Glutamatergic neuron (in vitro differentiated cells): ENCODE results near the gene SCO2. TPM values are rescaled to one million over a fixed set of nuclear protein-coding genes. Genes with fewer than 3 reads are reported as not detected.
"Not testable (repeated sequence)": the region's sequence is repeated elsewhere in the genome, so short reads cannot be mapped to it uniquely, and the experiment has no call there.

Experiments used
- DNase-seq: peaks from one replicate; pipeline ENCODE4 v3.0.0; 2022
- H3K27ac Mint-ChIP-seq: one replicate; pipeline ENCODE4 v1.8.0; 2020; ENCODE audit warnings: mild to moderate bottlenecking, mixed read lengths, inconsistent platforms; ENCODE audit not compliant: unreplicated experiment
- H3K27me3 Mint-ChIP-seq: one replicate; pipeline ENCODE4 v1.8.0; 2020; ENCODE audit warnings: mild to moderate bottlenecking, moderate library complexity, mixed read lengths, inconsistent platforms; ENCODE audit not compliant: unreplicated experiment
- H3K36me3 Mint-ChIP-seq: one replicate; pipeline ENCODE4 v1.8.0; 2020; ENCODE audit warnings: mild to moderate bottlenecking, mixed read lengths, inconsistent platforms; ENCODE audit not compliant: unreplicated experiment
- H3K4me1 Mint-ChIP-seq: one replicate; pipeline ENCODE4 v1.8.0; 2020; ENCODE audit warnings: mild to moderate bottlenecking, low read depth, mixed read lengths, inconsistent platforms; ENCODE audit not compliant: unreplicated experiment
- H3K4me3 Mint-ChIP-seq: one replicate; pipeline ENCODE4 v1.8.0; 2020; ENCODE audit warnings: mild to moderate bottlenecking, mixed read lengths, inconsistent platforms; ENCODE audit not compliant: unreplicated experiment
- H3K9me3 Mint-ChIP-seq: one replicate; pipeline ENCODE4 v1.8.0; 2020; ENCODE audit warnings: mild to moderate bottlenecking, moderate library complexity, mixed read lengths, inconsistent platforms; ENCODE audit not compliant: unreplicated experiment
- total RNA-seq: library from RNA; stranded (reverse); fragmentation: NEBNext Ultra II Directional; extraction: Animal tissue kit (Norgen Biotek cat#: 25700); gene quantifications from one replicate; pipeline ENCODE4 v1.2.1, GENCODE V29; 2021; ENCODE audit not compliant: unreplicated experiment
- TF ChIP-seq, protein P1 (sequence below): fragments of 200-600 bp; sonication (generic); IDR thresholded peaks from one replicate; pipeline ENCODE4 v1.5.0; 2021; ENCODE audit not compliant: partially characterized antibody, unreplicated experiment

SCO2 gene
- total RNA-seq, 1 donor from 2014 or later: 4.8 TPM

DNA sequence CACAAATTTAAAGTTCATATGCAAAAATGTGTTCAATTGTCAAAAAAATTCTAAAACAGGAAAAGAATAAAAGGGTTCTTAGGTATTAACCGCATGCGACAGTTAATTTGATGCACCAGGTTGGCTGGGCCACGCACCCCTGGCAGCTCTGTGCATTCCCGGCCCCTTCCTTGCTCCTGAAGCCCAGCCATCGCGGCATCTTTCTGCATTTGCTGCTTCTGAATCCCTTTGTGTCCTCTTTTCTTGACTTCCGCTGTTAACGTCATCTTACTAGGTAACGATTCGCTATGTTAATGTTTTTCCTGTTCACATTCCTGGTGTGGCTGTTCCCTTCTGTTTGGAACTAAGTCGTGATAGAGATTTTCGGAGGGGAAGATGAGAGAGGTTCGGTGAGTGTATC lies 12.4 kb upstream of the SCO2 start:
- no peak for DNase-seq
- TF ChIP-seq, protein P1, sequence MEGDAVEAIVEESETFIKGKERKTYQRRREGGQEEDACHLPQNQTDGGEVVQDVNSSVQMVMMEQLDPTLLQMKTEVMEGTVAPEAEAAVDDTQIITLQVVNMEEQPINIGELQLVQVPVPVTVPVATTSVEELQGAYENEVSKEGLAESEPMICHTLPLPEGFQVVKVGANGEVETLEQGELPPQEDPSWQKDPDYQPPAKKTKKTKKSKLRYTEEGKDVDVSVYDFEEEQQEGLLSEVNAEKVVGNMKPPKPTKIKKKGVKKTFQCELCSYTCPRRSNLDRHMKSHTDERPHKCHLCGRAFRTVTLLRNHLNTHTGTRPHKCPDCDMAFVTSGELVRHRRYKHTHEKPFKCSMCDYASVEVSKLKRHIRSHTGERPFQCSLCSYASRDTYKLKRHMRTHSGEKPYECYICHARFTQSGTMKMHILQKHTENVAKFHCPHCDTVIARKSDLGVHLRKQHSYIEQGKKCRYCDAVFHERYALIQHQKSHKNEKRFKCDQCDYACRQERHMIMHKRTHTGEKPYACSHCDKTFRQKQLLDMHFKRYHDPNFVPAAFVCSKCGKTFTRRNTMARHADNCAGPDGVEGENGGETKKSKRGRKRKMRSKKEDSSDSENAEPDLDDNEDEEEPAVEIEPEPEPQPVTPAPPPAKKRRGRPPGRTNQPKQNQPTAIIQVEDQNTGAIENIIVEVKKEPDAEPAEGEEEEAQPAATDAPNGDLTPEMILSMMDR: no peak
- H3K9me3 Mint-ChIP-seq: peaks cover 6% of the 10 kb centered on the region
- H3K36me3 Mint-ChIP-seq: no peaks in the 10 kb centered on the region
- no peak overlapping the region for H3K4me3 Mint-ChIP-seq
- peaks cover 3% of the 10 kb centered on the region for H3K4me1 Mint-ChIP-seq
- peaks cover 9% of the 10 kb centered on the region for H3K27me3 Mint-ChIP-seq
- no peak overlapping the region for H3K27ac Mint-ChIP-seq

DNA sequence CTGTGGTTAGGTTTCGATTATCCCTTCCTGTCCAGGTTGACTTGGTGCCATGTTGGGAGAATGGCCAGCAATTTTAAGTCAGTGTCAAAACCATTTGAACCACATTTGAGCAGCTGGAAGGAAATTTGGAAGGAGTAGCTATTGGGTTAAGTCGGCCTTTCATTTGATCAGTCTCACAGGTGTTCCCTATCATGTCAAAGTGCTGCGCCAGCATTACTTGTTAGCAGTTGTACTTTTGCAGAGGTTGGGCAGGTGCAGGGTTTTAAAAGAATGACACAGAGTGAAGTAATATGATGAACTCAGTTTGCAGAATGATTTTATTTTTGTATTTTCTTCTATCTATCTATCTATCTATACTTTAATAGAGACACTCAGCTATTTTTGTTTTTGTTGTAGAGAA lies 10.8 kb upstream of the SCO2 start:
- TF ChIP-seq, protein P1: no peak
- Mint-ChIP-seq H3K27me3 (peaks cover 12% of the 10 kb centered on the region), H3K27ac (no peak overlapping the region), H3K4me1 (peaks cover 3% of the 10 kb centered on the region), H3K36me3 (no peaks in the 10 kb centered on the region), H3K4me3 (no peak overlapping the region), H3K9me3 (peaks cover 6% of the 10 kb centered on the region)
- DNase-seq: no peak

DNA sequence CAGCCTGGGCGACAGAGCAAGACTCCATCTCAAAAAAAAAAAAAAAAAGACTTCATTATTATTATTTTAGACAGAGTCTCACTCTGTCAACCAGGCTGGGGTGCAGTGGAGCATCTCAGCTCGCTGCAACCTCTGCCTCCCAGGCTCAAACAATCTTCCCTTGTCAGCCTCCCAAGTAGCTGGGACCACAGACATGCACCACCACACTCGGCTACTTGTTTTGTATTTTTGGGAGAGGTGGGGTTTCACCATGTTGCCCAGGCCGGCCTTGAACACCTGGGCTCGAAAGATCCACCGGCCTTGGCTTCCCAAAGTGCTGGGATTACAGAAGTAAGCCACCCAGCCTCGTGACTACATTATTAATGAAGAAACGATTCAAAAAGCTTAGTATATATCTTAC lies 9.7 kb upstream of the SCO2 start:
- no peaks in the 10 kb centered on the region for H3K36me3 Mint-ChIP-seq
- peaks cover 10% of the 10 kb centered on the region for H3K27me3 Mint-ChIP-seq
- TF ChIP-seq, protein P1: no peak

DNA sequence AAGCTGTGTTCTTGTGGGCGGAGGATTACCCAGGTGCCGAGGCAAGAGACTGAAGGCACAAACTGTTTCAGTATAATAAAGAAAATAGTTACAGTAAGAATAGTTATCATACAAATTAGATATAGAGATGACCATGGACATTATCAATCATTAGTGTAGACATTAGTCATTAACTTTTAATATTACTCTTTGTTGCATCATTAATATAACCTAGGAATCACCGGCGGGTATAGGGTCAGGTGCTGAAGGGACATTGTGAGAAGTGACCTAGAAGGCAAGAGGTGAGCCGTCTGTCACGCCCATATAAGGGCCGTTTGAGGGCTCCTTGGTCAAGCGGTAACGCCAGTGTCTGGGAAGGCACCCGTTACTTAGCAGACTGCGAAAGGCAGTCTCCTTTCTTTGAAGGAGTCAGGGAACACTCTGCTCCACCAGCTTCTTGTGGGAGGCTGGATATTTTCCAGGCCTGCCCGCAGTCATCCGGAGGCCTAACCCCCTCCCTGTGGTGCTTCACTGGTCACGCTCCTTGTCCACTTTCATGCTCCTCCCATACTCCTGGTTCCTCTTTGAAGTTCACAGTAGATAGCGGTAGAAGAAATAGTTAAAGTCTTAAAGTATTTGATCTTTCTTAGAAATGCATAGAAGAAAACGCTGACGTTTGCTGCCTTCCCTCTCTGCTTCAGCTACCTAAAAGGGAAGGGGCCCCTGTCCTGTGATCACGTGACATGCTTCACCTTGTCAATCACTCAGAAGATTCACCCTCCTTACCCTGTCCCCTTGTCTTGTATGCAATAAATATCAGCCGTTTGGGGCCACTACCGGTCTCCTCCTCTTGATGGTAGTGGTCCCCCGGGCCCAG lies 8.7 kb upstream of the SCO2 start:
- H3K36me3 Mint-ChIP-seq, H3K4me3 Mint-ChIP-seq, H3K27ac Mint-ChIP-seq, DNase-seq, H3K4me1 Mint-ChIP-seq, H3K9me3 Mint-ChIP-seq: not testable (repeated sequence)
- peaks cover 10% of the 10 kb centered on the region for H3K27me3 Mint-ChIP-seq

More for the DNA sequence above, 9.7 kb upstream of the SCO2 start:
- Mint-ChIP-seq H3K9me3 (peaks cover 2% of the 10 kb centered on the region), H3K4me3 (no peak overlapping the region), H3K4me1 (no peaks in the 10 kb centered on the region), H3K27ac (no peak overlapping the region)
- DNase-seq: no peak

DNA sequence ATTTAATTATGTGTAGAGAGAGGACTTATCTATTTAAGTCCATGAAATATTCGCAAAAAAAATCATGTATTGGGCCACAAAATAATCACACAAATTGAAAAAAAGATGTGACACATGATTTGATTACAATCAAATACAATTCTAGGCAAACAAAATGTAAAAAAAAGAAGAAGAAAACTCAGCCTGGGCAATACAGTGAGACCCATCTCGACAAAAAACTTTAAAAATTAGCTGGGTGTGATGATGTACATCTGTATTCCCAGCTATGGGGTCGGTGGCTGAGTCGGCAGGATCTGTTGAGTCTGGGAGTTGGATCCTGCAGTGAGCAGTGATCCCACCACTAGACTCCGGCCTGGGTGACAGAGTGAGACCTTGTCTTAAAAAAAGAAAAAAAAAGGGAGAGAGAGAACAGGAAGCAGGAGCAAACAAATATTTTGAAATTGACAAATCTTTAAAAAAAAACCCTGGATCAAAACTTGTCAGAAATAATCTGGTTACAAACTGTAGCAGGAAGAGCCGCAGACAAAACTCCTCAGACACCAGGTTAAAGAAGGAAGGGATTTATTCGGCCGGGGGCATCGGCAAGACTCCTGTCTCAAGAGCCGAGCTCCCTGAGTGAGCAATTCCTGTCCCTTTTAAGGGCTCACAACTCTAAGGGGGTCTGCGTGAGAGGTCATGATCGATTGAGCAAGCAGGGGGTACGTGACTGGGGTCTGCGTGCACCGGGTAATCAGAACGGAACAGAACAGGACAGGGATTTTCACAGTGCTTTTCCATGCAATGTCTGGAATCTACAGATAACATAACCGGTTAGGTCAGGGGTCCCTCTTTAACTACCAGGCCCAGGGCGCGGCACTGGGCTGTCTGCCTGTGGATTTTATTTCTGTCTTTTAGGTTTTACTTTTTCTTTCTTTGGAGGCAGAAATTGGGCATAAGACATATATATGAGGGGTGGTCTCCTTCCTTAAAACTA lies 7.7 kb upstream of the SCO2 start:
- peaks cover 7% of the 10 kb centered on the region for H3K9me3 Mint-ChIP-seq
- peak overlapping the region; percentile 25 for H3K4me3 Mint-ChIP-seq
- H3K4me1 Mint-ChIP-seq: peaks cover 1% of the 10 kb centered on the region
- H3K36me3 Mint-ChIP-seq: no peaks in the 10 kb centered on the region
- H3K27ac Mint-ChIP-seq: no peak overlapping the region
- TF ChIP-seq, protein P1: no peak
- DNase-seq: no peak
- H3K27me3 Mint-ChIP-seq: peaks cover 13% of the 10 kb centered on the region
